ENCODE data around the gene PPP1R9B. TPM values are rescaled to one million over a fixed set of nuclear protein-coding genes. Genes with fewer than 3 reads are reported as not detected.

Gene PPP1R9B
- total RNA-seq, 1 experiment from 2014 or later, result 23.0 TPM

DNA sequence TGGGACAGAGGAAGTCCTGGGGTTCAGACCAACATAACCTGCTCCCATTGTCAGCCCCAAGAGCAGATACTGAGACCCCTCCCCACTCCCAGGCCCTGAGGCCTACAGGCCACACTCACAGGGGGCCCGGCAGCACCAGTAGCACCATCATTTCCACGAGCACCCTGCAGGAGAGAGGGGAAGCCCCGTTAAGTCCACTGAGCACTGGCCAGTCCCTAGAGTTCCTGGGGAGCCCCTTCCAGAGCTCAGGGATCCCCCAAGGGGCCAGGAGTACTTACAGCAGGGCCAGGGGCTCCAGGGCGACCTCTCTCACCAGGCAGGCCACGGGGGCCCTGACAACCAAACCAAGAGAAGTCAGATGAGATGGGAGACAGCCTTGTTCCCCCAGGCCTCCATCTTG is 45.6 kb upstream of the PPP1R9B start:
- Histone ChIP-seq H3K79me2 (ENCODE audit: insufficient read depth, low read length) (no peaks in the 10 kb centered on the region), H3K4me1 (ENCODE audit: insufficient read depth, low read length) (no peaks in the 10 kb centered on the region), H3K23me2 (ENCODE audit: insufficient read length, low read depth, low read length, poor library complexity, severe bottlenecking) (peaks cover 10% of the 10 kb centered on the region), H3K79me1 (ENCODE audit: insufficient read depth, low read depth, low read length, poor library complexity, severe bottlenecking) (no peaks in the 10 kb centered on the region), H3T11ph (ENCODE audit: low read length) (no peak overlapping the region), H2AK5ac (ENCODE audit: insufficient read length, low read length) (no peak overlapping the region), H3K27me3 (ENCODE audit: insufficient read depth, low read length) (peaks cover 1% of the 10 kb centered on the region; the same call in 1 of the 2 replicates), H3K9ac (ENCODE audit: extremely low read depth, insufficient read length, low read length) (no peak overlapping the region), H2BK15ac (ENCODE audit: low read depth, low read length) (no peak overlapping the region), H4K20me1 (ENCODE audit: control insufficient read depth, insufficient read depth, insufficient read length) (no peaks in the 10 kb centered on the region), H3K27ac (ENCODE audit: insufficient read length, low read depth, low read length) (no peak overlapping the region), H2BK5ac (ENCODE audit: insufficient read length, low read length) (no peak overlapping the region), H4K8ac (replicated peaks; ENCODE audit: insufficient read length, low read depth, low read length) (no peak overlapping the region), H2BK12ac (ENCODE audit: insufficient read length, low read depth, low read length) (no peak overlapping the region), H3K56ac (ENCODE audit: insufficient read length, low read depth, low read length) (no peak overlapping the region), H4K5ac (ENCODE audit: insufficient read length, low read depth, low read length) (no peak overlapping the region), H3K18ac (ENCODE audit: insufficient read length, low read depth, low read length) (no peak overlapping the region), H2BK20ac (ENCODE audit: low read depth, low read length, poor library complexity, severe bottlenecking) (no peak overlapping the region), H4K91ac (ENCODE audit: insufficient read length, low read depth, low read length) (no peak overlapping the region), H2BK120ac (ENCODE audit: low read depth, low read length, poor library complexity, severe bottlenecking) (no peak overlapping the region), H2AFZ (ENCODE audit: low read length) (no peak overlapping the region), H3K23ac (ENCODE audit: insufficient read length, low read depth, low read length) (no peak overlapping the region), H3K4me2 (ENCODE audit: insufficient read depth, insufficient read length, low read length) (no peak overlapping the region), H3K9me3 (ENCODE audit: control insufficient read depth, low read depth, low read length) (no peaks in the 10 kb centered on the region), H3K14ac (ENCODE audit: insufficient read depth, low read length) (no peak overlapping the region), H3K4ac (ENCODE audit: low read depth, low read length) (no peak overlapping the region)
- Mint-ChIP-seq H3K27ac (no peak overlapping the region), H3K36me3 (ENCODE audit: insufficient read depth in 1 of 3, low read depth in 3 of 3) (peaks cover 0 to 67% (median 60%) of the 10 kb centered on the region in 3 experiments; a peak in 5 of 7 replicates), H3K27me3 (ENCODE audit: low read depth) (peaks cover 5% of the 10 kb centered on the region), H3K9me3 (no peaks in the 10 kb centered on the region; a peak in 1 of 5 replicates), H3K4me1 (peaks cover 5 to 7% of the 10 kb centered on the region in 2 experiments), H3K4me3 (no peak overlapping the region)
- no peak for DNase-seq
- WGBS (ENCODE audit: extremely low coverage, insufficient read length, low lambda C conversion rate), result no CpG with 5 or more reads among the region's 5 CpGs
- TF ChIP-seq, protein P1, sequence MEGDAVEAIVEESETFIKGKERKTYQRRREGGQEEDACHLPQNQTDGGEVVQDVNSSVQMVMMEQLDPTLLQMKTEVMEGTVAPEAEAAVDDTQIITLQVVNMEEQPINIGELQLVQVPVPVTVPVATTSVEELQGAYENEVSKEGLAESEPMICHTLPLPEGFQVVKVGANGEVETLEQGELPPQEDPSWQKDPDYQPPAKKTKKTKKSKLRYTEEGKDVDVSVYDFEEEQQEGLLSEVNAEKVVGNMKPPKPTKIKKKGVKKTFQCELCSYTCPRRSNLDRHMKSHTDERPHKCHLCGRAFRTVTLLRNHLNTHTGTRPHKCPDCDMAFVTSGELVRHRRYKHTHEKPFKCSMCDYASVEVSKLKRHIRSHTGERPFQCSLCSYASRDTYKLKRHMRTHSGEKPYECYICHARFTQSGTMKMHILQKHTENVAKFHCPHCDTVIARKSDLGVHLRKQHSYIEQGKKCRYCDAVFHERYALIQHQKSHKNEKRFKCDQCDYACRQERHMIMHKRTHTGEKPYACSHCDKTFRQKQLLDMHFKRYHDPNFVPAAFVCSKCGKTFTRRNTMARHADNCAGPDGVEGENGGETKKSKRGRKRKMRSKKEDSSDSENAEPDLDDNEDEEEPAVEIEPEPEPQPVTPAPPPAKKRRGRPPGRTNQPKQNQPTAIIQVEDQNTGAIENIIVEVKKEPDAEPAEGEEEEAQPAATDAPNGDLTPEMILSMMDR (conservative IDR thresholded peaks at IDR 0.05), result no peak
